Ascending aorta (tissue), 2 donors: ENCODE measurements around the gene YPEL1. TPM values are rescaled to one million over a fixed set of nuclear protein-coding genes. Genes with fewer than 3 reads are reported as not detected.

Experiments
- DNase-seq, 2 donors: peaks; one replicate each; pipeline ENCODE4 v3.0.0-alpha.2; 2019; ENCODE audit warnings: low spot score in 2 of 2
- H3K27ac ChIP-seq, 2 donors: fragments of 200-600 bp; sonication (generic); one replicate each; pipeline ENCODE4 v1.5.1; 2016 to 2017; ENCODE audit warnings: mild to moderate bottlenecking in 1 of 2
- H3K27me3 ChIP-seq: fragments of 200-600 bp; sonication (generic); one replicate; pipeline ENCODE4 v1.5.1; 2017
- H3K36me3 ChIP-seq, 2 donors: fragments of 200-600 bp; sonication (generic); one replicate each; pipeline ENCODE4 v1.5.1; 2016
- H3K4me1 ChIP-seq, 2 donors: fragments of 200-600 bp; sonication (generic); one replicate each; pipeline ENCODE4 v1.5.1; 2016 to 2017; ENCODE audit warnings: mild to moderate bottlenecking in 1 of 2
- H3K4me3 ChIP-seq, 2 donors: fragments of 200-600 bp; sonication (generic); one replicate each; pipeline ENCODE4 v1.5.1; 2016 to 2017; ENCODE audit warnings: mild to moderate bottlenecking in 1 of 2
- H3K9me3 ChIP-seq, 2 donors: fragments of 200-600 bp; sonication (generic); one replicate each; pipeline ENCODE4 v1.5.1; 2016
- CTCF ChIP-seq, 3 experiments: fragments of 200-600 bp in 2 of 3; fragments of 450-650 bp in 1 of 3; sonication (generic) in 2 of 3; IDR thresholded peaks; one replicate each; pipeline ENCODE4 v1.5.1; 2016 to 2019; ENCODE audit warnings: antibody characterized with exemption in 3 of 3, mild to moderate bottlenecking in 1 of 3, moderate library complexity in 1 of 3
- intact Hi-C: fragments of 100-400 bp; cut with DNase I; formaldehyde crosslinking; loops from one replicate; pipeline ENCODE4 v1.15.1; 2023
- total RNA-seq: library from RNA; depleted of rRNA; stranded (reverse); fragments of >200 nt; gene quantifications from one replicate; pipeline ENCODE4 v1.1.0, GENCODE V29; 2016

The YPEL1 gene
- total RNA-seq, 1 donor from 2014 or later = 1.1 TPM

DNA sequence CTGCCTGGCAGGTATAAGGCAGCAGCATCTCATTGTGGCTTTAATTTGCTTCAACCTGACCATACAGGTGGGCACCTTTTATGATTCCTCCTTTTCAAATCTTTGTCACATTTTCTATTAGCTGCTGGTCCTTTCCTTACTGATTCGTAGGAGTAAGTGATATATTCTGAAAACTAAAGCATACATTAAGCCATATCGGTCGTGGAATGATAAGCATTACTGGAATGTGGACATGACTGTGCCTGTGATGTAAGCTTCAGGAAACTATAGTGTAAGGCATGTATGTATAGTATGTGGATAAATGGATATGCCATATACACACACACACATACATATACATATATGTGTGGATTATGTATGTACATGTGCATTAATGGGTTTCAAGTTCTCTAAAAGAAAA, 20.8 kb downstream of the YPEL1 start:
- H3K36me3 ChIP-seq = peaks cover 0 to 3% of the 10 kb centered on the region in 2 donors
- no peak for TF ChIP-seq CTCF (IDR thresholded peaks at IDR 0.05)
- no peak overlapping the region for H3K4me3 ChIP-seq
- H3K9me3 ChIP-seq = no peaks in the 10 kb centered on the region
- H3K27me3 ChIP-seq = no peaks in the 10 kb centered on the region
- H3K27ac ChIP-seq = no peak overlapping the region
- DNase-seq = no peak
- intact Hi-C loops = no loop called here
- H3K4me1 ChIP-seq = no peaks in the 10 kb centered on the region

GRCh38 chr22:21714059-21714770, 21.4 kb downstream of the YPEL1 start:
- H3K4me1 ChIP-seq = no peaks in the 10 kb centered on the region
- H3K27me3 ChIP-seq = no peaks in the 10 kb centered on the region
- no peak overlapping the region for H3K4me3 ChIP-seq
- no peak for DNase-seq
- intact Hi-C loops = no loop called here
- H3K27ac ChIP-seq = no peak overlapping the region
- peaks cover under 1 to 3% of the 10 kb centered on the region in 2 donors for H3K36me3 ChIP-seq
- no peak for TF ChIP-seq CTCF (IDR thresholded peaks at IDR 0.05)
- no peaks in the 10 kb centered on the region for H3K9me3 ChIP-seq

- Histone ChIP-seq H3K4me1 (no peaks in the 10 kb centered on the region), H3K4me3 (peak overlapping the region; percentile 23 to 38), H3K27me3 (no peaks in the 10 kb centered on the region), H3K9me3 (no peaks in the 10 kb centered on the region), H3K36me3 (peaks cover 3 to 4% of the 10 kb centered on the region in 2 donors), H3K27ac (peak overlapping the region in 1 of 2 donors; percentile 19)
- intact Hi-C loops = loop anchor here (1.0 to 2.0 kb wide), 3 partner anchors 22 to 239 kb away; partner anchors contain the start of genes PPM1F and YPEL1
- no peak for DNase-seq
- no peak for TF ChIP-seq CTCF (IDR thresholded peaks at IDR 0.05)
These were observed 22.1 kb downstream of the YPEL1 start for GRCh38 chr22:21713428-21714058.

DNA sequence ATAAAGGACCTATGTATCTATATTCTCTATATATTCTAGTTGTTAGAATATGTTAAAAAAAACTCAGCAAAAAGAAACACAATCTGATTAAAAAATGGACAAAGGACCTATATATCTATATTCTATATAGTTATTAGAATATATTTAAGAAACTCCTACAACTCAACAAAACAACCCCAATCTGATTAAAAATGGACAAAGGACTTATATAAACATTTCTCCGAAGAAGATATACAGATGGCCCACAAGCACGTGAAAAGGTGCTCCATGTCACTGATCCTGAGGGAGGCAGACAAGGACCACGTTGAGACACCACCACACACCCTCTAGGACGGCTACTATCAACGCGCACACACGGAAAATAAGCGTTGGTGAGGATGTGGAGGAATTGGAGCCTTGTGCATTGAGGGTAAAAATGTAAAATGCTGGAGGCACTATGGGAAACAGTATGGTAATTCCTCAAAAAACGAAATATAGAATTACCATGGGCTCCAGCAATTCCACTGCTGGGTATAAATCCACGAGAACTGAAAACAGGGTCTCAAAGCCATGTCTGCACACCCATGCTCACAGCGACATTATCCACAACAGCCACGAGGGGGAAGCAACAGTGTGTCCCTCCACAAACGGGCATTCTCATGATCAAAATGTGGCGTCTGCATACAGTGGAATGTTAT, 22.7 kb downstream of the YPEL1 start:
- Histone ChIP-seq H3K27ac (peak overlapping the region in 1 of 2 donors; percentile 19), H3K4me1 (no peaks in the 10 kb centered on the region), H3K9me3 (no peaks in the 10 kb centered on the region), H3K27me3 (no peaks in the 10 kb centered on the region), H3K36me3 (peaks cover 3 to 4% of the 10 kb centered on the region in 2 donors), H3K4me3 (peak overlapping the region; percentile 23 to 38)
- DNase-seq = peak in 1 of 2 donors; percentile 82
- peak; percentile 73 to 76 (median 74) for TF ChIP-seq CTCF (IDR thresholded peaks at IDR 0.05)
- intact Hi-C loops = loop anchor here (1.0 to 2.0 kb wide), 3 partner anchors 22 to 240 kb away; partner anchors contain the start of genes PPM1F and YPEL1

DNA sequence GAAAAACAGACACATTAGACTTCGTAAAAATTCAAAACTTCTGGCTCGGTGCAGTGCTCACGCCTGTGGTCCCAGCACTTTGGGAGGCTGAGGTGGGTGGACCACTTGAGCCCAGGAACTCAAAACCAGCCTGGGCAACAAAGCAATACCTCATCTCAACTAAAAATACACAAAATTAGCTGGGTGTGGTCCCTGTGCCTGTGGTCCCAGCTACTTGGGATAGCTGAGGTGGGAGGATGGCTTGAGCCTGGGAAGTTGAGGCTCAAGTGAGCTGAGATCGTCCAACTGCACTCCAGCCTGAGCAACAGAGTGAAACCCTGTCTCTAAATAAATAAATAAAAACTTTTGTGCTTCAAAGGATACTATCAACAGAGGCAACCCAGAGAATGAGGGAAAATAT, 23.7 kb downstream of the YPEL1 start:
- intact Hi-C loops = loop anchor here (2.0 kb wide), 1 partner anchor 241 kb away; the partner anchor contains the start of gene PPM1F
- H3K27ac ChIP-seq = no peak overlapping the region
- no peak overlapping the region for H3K4me3 ChIP-seq
- no peaks in the 10 kb centered on the region for H3K9me3 ChIP-seq
- DNase-seq = no peak
- no peaks in the 10 kb centered on the region for H3K27me3 ChIP-seq
- H3K4me1 ChIP-seq = no peaks in the 10 kb centered on the region
- peaks cover 3 to 4% of the 10 kb centered on the region in 2 donors for H3K36me3 ChIP-seq
- TF ChIP-seq CTCF (IDR thresholded peaks at IDR 0.05) = no peak
